ENCODE data around the gene STUB1. TPM values are rescaled to one million over a fixed set of nuclear protein-coding genes. Genes with fewer than 3 reads are reported as not detected.
"Not testable (repeated sequence)": the region's sequence is repeated elsewhere in the genome, so short reads cannot be mapped to it uniquely, and the experiment has no call there.

The STUB1 gene
- total RNA-seq, 2 donors from 2014 or later, result 95.0 to 172 TPM

- Mint-ChIP-seq H3K9me3 (no peaks in the 10 kb centered on the region), H3K27ac (no peak overlapping the region), H3K27me3 (peaks cover 0 to 13% of the 10 kb centered on the region in 2 donors), H3K36me3 (no peaks in the 10 kb centered on the region), H3K4me3 (no peak overlapping the region), H3K4me1 (ENCODE audit: low read depth in 2 of 2) (peaks cover 0 to 3% of the 10 kb centered on the region in 2 donors)
- ATAC-seq (no peak), DNase-seq (ENCODE audit: low spot score) (no peak)
Measured at GRCh38 chr16:708019-708418, 27.8 kb downstream of the STUB1 start.

GRCh38 chr16:708959-709358 is 28.7 kb downstream of the STUB1 start:
- ATAC-seq (no peak), DNase-seq (ENCODE audit: low spot score) (no peak)
- Mint-ChIP-seq H3K9me3 (no peaks in the 10 kb centered on the region), H3K4me3 (no peak overlapping the region), H3K36me3 (no peaks in the 10 kb centered on the region), H3K4me1 (ENCODE audit: low read depth in 2 of 2) (peaks cover 0 to 3% of the 10 kb centered on the region in 2 donors), H3K27me3 (peaks cover 0 to 13% of the 10 kb centered on the region in 2 donors), H3K27ac (no peak overlapping the region)

GRCh38 chr16:709566-710499 is 29.6 kb downstream of the STUB1 start:
- Mint-ChIP-seq H3K27me3 (peaks cover 0 to 11% of the 10 kb centered on the region in 2 donors), H3K4me3 (no peak overlapping the region), H3K4me1 (ENCODE audit: low read depth in 2 of 2) (peaks cover 0 to 3% of the 10 kb centered on the region in 2 donors), H3K36me3 (no peaks in the 10 kb centered on the region), H3K9me3 (no peaks in the 10 kb centered on the region), H3K27ac (no peak overlapping the region)
- no peak for ATAC-seq
- DNase-seq (ENCODE audit: low spot score), result no peak

GRCh38 chr16:710500-711075 is 30.4 kb downstream of the STUB1 start:
- Mint-ChIP-seq H3K27ac (no peak overlapping the region), H3K4me1 (ENCODE audit: low read depth in 2 of 2) (peaks cover 0 to 3% of the 10 kb centered on the region in 2 donors), H3K27me3 (peaks cover 0 to 11% of the 10 kb centered on the region in 2 donors), H3K9me3 (no peaks in the 10 kb centered on the region), H3K4me3 (no peak overlapping the region), H3K36me3 (no peaks in the 10 kb centered on the region)
- no peak for ATAC-seq
- no peak for DNase-seq (ENCODE audit: low spot score)

GRCh38 chr16:711084-711483 is 30.9 kb downstream of the STUB1 start:
- peaks cover 0 to 3% of the 10 kb centered on the region in 2 donors for H3K4me1 Mint-ChIP-seq (ENCODE audit: low read depth in 2 of 2)
- no peak overlapping the region for H3K4me3 Mint-ChIP-seq
- H3K9me3 Mint-ChIP-seq, result no peaks in the 10 kb centered on the region
- peaks cover 0 to 11% of the 10 kb centered on the region in 2 donors for H3K27me3 Mint-ChIP-seq
- DNase-seq (ENCODE audit: low spot score) (no peak), ATAC-seq (no peak)
- no peak overlapping the region for H3K27ac Mint-ChIP-seq
- no peaks in the 10 kb centered on the region for H3K36me3 Mint-ChIP-seq

GRCh38 chr16:711548-712320 is 31.5 kb downstream of the STUB1 start:
- ATAC-seq, result peak; percentile 71 to 75
- H3K36me3 Mint-ChIP-seq, result no peaks in the 10 kb centered on the region
- no peak overlapping the region for H3K27ac Mint-ChIP-seq
- peaks cover 0 to 11% of the 10 kb centered on the region in 2 donors for H3K27me3 Mint-ChIP-seq
- no peak overlapping the region for H3K4me3 Mint-ChIP-seq
- H3K4me1 Mint-ChIP-seq (ENCODE audit: low read depth in 2 of 2), result peaks cover 0 to 3% of the 10 kb centered on the region in 2 donors
- DNase-seq (ENCODE audit: low spot score), result peak; percentile 83
- H3K9me3 Mint-ChIP-seq, result no peaks in the 10 kb centered on the region

GRCh38 chr16:712740-713250 is 32.6 kb downstream of the STUB1 start:
- H3K27ac Mint-ChIP-seq; H3K36me3 Mint-ChIP-seq; H3K4me1 Mint-ChIP-seq (ENCODE audit: low read depth in 2 of 2): not testable (repeated sequence)

GRCh38 chr16:714079-714478 is 33.9 kb downstream of the STUB1 start:
- Mint-ChIP-seq H3K36me3 (no peaks in the 10 kb centered on the region), H3K9me3 (no peaks in the 10 kb centered on the region), H3K27ac (no peak overlapping the region), H3K4me3 (no peak overlapping the region), H3K4me1 (ENCODE audit: low read depth in 2 of 2) (peaks cover 0 to 7% of the 10 kb centered on the region in 2 donors), H3K27me3 (peaks cover 0 to 3% of the 10 kb centered on the region in 2 donors)
- DNase-seq (ENCODE audit: low spot score) (no peak), ATAC-seq (no peak)

More at GRCh38 chr16:712740-713250, 32.6 kb downstream of the STUB1 start:
- H3K4me3 Mint-ChIP-seq; ATAC-seq; DNase-seq (ENCODE audit: low spot score); H3K27me3 Mint-ChIP-seq; H3K9me3 Mint-ChIP-seq: not testable (repeated sequence)

GRCh38 chr16:714558-715476 is 34.6 kb downstream of the STUB1 start, which contains the start of gene METRN:
TSS of gene METRN (plus strand) at chr16:715118. CDS start at chr16:715290, 172 bp downstream.
- ATAC-seq (peak; percentile 92 to 96), DNase-seq (ENCODE audit: low spot score) (peak; percentile 94)
- Mint-ChIP-seq H3K27ac (no peak within 1 kb of the TSS), H3K9me3 (no peaks in the 10 kb centered on the region), H3K27me3 (peaks cover 0 to 3% of the 10 kb centered on the region in 2 donors), H3K4me3 (peak within 1 kb of the TSS; percentile 30), H3K36me3 (no peaks in the 10 kb centered on the region), H3K4me1 (ENCODE audit: low read depth in 2 of 2) (peaks cover 0 to 11% of the 10 kb centered on the region in 2 donors)

GRCh38 chr16:715477-716199 is 35.4 kb downstream of the STUB1 start:
- Mint-ChIP-seq H3K4me3 (peak overlapping the region; percentile 30), H3K4me1 (ENCODE audit: low read depth in 2 of 2) (peaks cover 0 to 16% of the 10 kb centered on the region in 2 donors), H3K36me3 (no peaks in the 10 kb centered on the region), H3K27me3 (peaks cover 0 to 3% of the 10 kb centered on the region in 2 donors), H3K9me3 (no peaks in the 10 kb centered on the region), H3K27ac (no peak overlapping the region)
- DNase-seq (ENCODE audit: low spot score), result no peak
- ATAC-seq, result peak; percentile 34

- no peak for ATAC-seq
- Mint-ChIP-seq H3K4me1 (ENCODE audit: low read depth in 2 of 2) (peaks cover 0 to 16% of the 10 kb centered on the region in 2 donors), H3K4me3 (peak overlapping the region; percentile 30), H3K36me3 (no peaks in the 10 kb centered on the region), H3K27ac (no peak overlapping the region), H3K27me3 (peaks cover 0 to 3% of the 10 kb centered on the region in 2 donors), H3K9me3 (no peaks in the 10 kb centered on the region)
- no peak for DNase-seq (ENCODE audit: low spot score)
Measured at GRCh38 chr16:716200-716568, 36.0 kb downstream of the STUB1 start.

GRCh38 chr16:716768-717325 is 36.6 kb downstream of the STUB1 start:
- no peak for ATAC-seq

More at GRCh38 chr16:716768-717325, 36.6 kb downstream of the STUB1 start:
- Mint-ChIP-seq H3K27ac (no peak overlapping the region), H3K27me3 (peaks cover 0 to 3% of the 10 kb centered on the region in 2 donors), H3K4me3 (peak overlapping the region; percentile 30), H3K36me3 (no peaks in the 10 kb centered on the region), H3K9me3 (no peaks in the 10 kb centered on the region), H3K4me1 (ENCODE audit: low read depth in 2 of 2) (peaks cover 0 to 16% of the 10 kb centered on the region in 2 donors)
- DNase-seq (ENCODE audit: low spot score), result no peak

Measured in natural killer cell treated with Interleukin-12 subunit alpha and Interleukin-12 subunit beta and Interleukin-15 and Interleukin-18, amount 100 ng/mL, for 72 hours (primary cell).